AG10803 (cell line): Measurements from ENCODE around the gene PSMD5.

Experiments
- DNase-seq: peaks from one replicate; pipeline ENCODE4 v3.0.0; 2010; ENCODE audit warnings: low read depth
- H3K4me3 ChIP-seq: 2 replicates; pipeline ENCODE4 v1.5.1; 2011; ENCODE audit warnings: mild to moderate bottlenecking, low read length, control low read depth
- TF ChIP-seq, protein P1 (sequence below): conservative IDR thresholded peaks from 2 replicates; pipeline ENCODE4 v1.5.1; 2011; ENCODE audit warnings: mild to moderate bottlenecking, low read length, control low read depth, inconsistent platforms

Gene PSMD5

DNA sequence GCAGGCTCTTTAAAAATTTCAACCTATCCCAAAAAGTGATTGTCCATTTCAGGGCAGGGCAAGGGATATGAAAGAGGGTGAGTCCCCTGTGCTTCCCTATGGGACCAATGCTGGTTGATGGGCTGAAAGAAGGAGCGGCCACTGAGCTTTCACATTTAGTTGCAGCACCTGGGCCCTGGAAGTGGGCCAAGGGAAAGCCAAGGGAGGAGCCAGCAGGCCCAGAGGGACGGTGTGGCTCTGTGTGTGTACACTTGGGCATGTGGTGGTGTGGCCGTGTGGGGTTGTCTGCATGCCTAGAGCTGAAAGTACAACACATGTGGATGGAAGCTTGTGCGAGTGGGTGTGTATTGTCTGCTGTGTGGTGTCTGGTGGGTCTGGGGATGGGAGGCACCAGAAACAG, 14.0 kb upstream of the PSMD5 start:
- no peak overlapping the region for H3K4me3 ChIP-seq
- TF ChIP-seq, protein P1, sequence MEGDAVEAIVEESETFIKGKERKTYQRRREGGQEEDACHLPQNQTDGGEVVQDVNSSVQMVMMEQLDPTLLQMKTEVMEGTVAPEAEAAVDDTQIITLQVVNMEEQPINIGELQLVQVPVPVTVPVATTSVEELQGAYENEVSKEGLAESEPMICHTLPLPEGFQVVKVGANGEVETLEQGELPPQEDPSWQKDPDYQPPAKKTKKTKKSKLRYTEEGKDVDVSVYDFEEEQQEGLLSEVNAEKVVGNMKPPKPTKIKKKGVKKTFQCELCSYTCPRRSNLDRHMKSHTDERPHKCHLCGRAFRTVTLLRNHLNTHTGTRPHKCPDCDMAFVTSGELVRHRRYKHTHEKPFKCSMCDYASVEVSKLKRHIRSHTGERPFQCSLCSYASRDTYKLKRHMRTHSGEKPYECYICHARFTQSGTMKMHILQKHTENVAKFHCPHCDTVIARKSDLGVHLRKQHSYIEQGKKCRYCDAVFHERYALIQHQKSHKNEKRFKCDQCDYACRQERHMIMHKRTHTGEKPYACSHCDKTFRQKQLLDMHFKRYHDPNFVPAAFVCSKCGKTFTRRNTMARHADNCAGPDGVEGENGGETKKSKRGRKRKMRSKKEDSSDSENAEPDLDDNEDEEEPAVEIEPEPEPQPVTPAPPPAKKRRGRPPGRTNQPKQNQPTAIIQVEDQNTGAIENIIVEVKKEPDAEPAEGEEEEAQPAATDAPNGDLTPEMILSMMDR, result no peak
- no peak for DNase-seq

DNA sequence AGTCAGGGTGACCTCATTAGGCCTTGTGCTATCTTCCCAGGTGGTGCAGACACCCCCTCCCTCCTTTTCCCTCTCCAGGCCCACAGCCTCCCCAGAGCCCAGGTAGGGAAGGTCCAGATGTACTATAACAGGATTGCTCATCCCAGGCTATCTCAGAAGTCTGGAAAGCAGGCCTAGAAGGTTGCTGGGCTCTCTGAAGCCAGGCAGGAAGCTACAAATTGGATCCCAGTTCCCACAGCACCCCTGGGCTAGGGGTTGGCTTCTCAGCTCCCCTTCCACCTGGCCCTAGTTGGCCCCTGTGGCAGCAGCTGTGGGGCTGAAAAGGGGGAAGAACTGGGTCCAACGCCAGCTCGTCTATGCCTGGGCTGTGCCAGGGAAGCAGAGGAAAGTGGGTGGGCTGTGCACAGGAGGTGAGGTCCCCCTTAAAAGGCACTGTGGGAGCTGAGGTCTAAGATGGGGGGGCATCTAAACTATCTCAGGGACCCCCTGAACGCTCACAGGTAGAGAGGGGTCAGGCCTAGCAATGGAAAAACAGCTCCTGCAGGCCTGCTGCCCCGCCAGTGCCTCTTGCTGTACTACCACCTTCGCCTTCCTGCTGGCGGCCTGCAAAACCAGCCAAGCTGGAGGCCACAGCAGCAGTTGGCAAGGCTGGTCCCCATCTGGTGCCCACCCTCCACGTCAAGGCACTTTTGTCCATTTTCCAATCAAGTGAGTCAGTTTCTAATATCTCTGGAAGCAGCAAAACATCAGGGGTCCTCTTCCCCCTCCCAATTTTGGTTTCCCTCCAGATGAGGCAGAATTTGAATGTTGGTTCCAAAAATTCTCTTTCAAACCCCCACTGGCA, 13.3 kb upstream of the PSMD5 start:
- no peak for DNase-seq
- no peak overlapping the region for H3K4me3 ChIP-seq
- TF ChIP-seq, protein P1, result no peak

DNA sequence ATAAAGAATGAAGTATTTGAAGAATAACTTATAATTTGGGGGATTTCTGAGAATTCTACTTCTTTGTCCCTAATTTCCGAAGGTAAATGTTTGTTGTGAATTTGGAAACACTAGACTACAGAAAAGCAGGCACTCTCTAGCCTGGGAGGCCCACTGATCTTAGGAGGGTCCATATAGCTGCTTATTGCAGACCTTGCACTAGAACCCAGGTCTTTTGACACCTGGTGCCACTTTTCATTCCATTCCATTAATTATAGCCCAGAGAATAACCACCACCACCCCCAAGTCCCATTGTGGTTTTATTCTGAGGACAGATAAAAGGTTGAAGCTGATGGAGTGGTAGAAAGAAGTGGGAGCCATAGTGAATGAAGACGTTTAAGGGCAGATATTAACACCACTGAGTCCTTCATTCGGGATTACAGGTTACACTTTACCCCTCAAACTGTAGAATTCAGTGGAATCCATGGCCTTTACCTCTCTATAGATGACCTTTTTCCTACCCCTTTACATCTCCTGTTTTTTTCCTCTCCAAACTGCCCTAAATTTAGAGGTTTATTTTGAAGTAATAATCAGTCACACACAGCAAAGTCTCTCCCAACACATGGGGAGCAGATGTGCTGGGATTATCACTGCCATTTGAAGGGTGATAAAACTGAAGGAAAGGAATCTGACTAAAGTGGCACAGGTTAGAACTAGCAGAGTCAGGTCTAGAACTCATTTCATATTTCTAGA, 12.0 kb upstream of the PSMD5 start:
- TF ChIP-seq, protein P1, result no peak
- H3K4me3 ChIP-seq, result no peak overlapping the region
- DNase-seq, result no peak

DNA sequence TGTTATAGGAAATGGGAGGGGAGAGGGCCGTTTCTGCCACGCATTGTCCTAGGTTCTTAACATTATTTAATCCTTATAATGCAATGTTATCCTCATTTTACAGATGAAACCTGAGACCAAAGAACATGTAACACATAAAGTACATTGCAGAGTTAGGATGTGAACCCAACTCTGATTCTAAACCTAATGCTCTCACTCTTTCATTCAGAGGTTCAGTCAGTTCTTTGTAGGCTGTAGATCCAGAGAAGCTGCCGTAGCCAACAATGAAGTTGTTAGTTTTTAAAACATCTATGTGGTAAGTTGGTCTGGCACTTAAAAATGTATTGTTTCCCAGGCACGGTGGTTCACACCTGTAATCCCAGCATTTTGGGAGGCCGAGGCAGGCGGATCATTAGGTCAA, 10.5 kb upstream of the PSMD5 start:
- DNase-seq, result no peak
- TF ChIP-seq, protein P1, result no peak
- H3K4me3 ChIP-seq, result no peak overlapping the region

DNA sequence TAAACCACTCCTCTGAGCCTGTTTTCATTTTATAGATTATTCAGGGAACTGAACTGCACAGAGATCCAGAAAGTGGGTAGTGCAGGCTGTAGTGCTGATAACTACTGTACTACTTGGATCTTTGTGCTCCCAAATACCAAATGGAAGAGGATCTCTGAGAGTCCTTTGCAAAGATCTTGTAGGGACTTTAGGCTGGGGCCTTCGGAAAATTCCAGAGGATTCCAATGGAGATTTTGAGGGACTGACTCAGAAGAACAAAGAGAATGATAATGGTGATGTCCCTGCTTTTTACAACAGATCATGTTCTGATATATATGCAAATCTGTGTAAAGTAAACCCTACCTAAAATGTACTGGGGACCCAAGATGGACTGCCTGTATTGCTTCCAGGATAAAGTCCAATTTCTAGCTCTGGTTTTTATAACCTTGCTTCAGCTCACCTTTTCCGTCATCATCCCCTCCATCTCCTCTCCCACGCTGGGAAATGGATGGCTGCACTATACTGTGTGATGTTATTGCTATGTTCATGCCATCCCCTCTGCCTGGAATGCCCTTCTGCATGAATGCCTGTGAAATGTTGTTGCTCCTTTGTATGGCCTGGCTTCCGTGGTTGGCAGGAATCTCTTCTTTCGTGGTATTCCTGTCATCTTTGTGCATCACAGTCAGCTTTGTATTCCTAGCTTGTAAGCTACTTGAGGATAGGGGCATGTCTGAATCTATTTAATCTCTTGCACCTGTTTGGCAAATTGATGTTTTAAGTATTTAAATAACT, 9.7 kb upstream of the PSMD5 start:
- H3K4me3 ChIP-seq, result no peak overlapping the region
- no peak for DNase-seq
- TF ChIP-seq, protein P1, result no peak

DNA sequence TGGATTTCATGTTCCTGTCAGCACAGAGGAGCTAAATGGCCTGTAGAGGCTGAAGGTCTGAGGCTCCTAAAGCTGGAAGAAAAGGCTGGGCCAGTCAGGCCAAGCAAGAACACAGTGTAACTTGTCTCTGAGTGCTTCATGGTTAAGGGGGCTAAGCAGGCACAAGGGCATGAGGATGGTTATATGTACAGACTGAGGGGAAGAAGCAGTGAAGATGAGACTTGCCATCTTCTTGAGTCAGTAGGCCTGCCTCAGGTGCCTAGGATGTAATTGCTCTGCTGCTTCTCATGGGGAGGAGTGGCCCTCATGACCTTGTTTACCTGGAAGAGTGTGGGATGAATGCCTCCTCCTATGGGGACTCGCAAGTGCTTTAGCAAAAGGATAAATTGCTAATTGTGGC, 8.7 kb upstream of the PSMD5 start:
- no peak for DNase-seq
- no peak overlapping the region for H3K4me3 ChIP-seq
- TF ChIP-seq, protein P1, result no peak
